Thyroid gland (tissue), 4 donors: ENCODE measurements around the gene NTRK2.

Experiments
- POLR2A ChIP-seq, 2 donors: fragments of 450-650 bp; IDR thresholded peaks; one replicate each; pipeline ENCODE4 v1.6.1; 2017; ENCODE audit warnings: antibody characterized with exemption in 2 of 2, mild to moderate bottlenecking in 2 of 2, moderate library complexity in 1 of 2
- TF ChIP-seq, protein P1 (sequence below), 6 experiments: fragments of 200-600 bp in 3 of 6; fragments of 450-650 bp in 3 of 6; sonication (generic) in 3 of 6; IDR thresholded peaks; one replicate each; pipeline ENCODE4 v1.5.1; 2016 to 2019; ENCODE audit warnings: antibody characterized with exemption in 6 of 6, mild to moderate bottlenecking in 2 of 6, inconsistent platforms in 1 of 6, moderate library complexity in 1 of 6

DNA sequence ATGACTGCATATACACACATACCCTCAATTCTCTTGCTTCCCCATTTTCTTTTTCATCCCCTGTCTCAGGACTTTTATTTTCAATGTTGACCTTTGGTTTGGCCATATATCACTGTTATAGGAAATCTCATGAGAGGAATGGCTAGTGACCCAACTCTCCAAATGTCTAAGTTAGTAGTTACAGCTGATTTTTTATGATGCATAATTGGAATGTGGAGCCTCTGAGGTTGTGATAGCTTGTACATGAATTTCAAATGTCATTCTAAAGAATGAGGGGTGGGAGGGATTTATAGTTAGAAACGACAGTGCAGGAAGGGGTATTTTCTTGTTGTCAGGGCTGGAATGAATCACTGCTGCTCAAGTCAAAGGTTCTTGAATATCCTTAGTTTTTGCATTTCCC is 356.1 kb downstream of the NTRK2 start:
- TF ChIP-seq, protein P1, sequence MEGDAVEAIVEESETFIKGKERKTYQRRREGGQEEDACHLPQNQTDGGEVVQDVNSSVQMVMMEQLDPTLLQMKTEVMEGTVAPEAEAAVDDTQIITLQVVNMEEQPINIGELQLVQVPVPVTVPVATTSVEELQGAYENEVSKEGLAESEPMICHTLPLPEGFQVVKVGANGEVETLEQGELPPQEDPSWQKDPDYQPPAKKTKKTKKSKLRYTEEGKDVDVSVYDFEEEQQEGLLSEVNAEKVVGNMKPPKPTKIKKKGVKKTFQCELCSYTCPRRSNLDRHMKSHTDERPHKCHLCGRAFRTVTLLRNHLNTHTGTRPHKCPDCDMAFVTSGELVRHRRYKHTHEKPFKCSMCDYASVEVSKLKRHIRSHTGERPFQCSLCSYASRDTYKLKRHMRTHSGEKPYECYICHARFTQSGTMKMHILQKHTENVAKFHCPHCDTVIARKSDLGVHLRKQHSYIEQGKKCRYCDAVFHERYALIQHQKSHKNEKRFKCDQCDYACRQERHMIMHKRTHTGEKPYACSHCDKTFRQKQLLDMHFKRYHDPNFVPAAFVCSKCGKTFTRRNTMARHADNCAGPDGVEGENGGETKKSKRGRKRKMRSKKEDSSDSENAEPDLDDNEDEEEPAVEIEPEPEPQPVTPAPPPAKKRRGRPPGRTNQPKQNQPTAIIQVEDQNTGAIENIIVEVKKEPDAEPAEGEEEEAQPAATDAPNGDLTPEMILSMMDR (IDR thresholded peaks at IDR 0.05) = no peak
- TF ChIP-seq POLR2A (IDR thresholded peaks at IDR 0.05) = no peak
